HG02571 (cell line): Measurements from ENCODE around the gene GATAD2A.

Experiments
- ATAC-seq: cut with Tn5 transposase; IDR thresholded peaks from one replicate; pipeline ENCODE4 v1.9.1; 2021; ENCODE audit warnings: mild to moderate bottlenecking, moderate library complexity; ENCODE audit not compliant: unreplicated experiment

Gene GATAD2A

GRCh38 chr19:19421299-19421696 is 15.8 kb downstream of the GATAD2A start:
- no peak for ATAC-seq

- ATAC-seq = no peak
Observed at GRCh38 chr19:19422156-19422555, 16.7 kb downstream of the GATAD2A start.

- ATAC-seq = no peak
Observed at GRCh38 chr19:19423322-19423721, 17.8 kb downstream of the GATAD2A start.

GRCh38 chr19:19425170-19425875 is 19.8 kb downstream of the GATAD2A start:
- ATAC-seq = no peak

GRCh38 chr19:19426216-19426615 is 20.7 kb downstream of the GATAD2A start:
- ATAC-seq = no peak

- ATAC-seq = no peak
Observed at GRCh38 chr19:19426799-19427198, 21.3 kb downstream of the GATAD2A start.

- no peak for ATAC-seq
Observed at GRCh38 chr19:19427302-19427701, 21.8 kb downstream of the GATAD2A start.

GRCh38 chr19:19427944-19428343 is 22.5 kb downstream of the GATAD2A start:
- ATAC-seq = no peak

- ATAC-seq = no peak
Observed at GRCh38 chr19:19428746-19429145, 23.3 kb downstream of the GATAD2A start.

GRCh38 chr19:19429361-19429760 is 23.9 kb downstream of the GATAD2A start:
- no peak for ATAC-seq

GRCh38 chr19:19432732-19433131 is 27.3 kb downstream of the GATAD2A start:
- ATAC-seq = no peak

- no peak for ATAC-seq
Observed at GRCh38 chr19:19433666-19434213, 28.3 kb downstream of the GATAD2A start.

- no peak for ATAC-seq
Observed at GRCh38 chr19:19434483-19435045, 29.1 kb downstream of the GATAD2A start.

GRCh38 chr19:19436137-19436691 is 30.7 kb downstream of the GATAD2A start:
- ATAC-seq = no peak

- ATAC-seq = no peak
Observed at GRCh38 chr19:19438366-19439175, 33.1 kb downstream of the GATAD2A start.

GRCh38 chr19:19439176-19439482 is 33.7 kb downstream of the GATAD2A start:
- ATAC-seq = no peak

- ATAC-seq = no peak
Observed at GRCh38 chr19:19443283-19443682, 37.8 kb downstream of the GATAD2A start.

GRCh38 chr19:19443902-19444680 is 38.6 kb downstream of the GATAD2A start:
- ATAC-seq = no peak

- no peak for ATAC-seq
Observed at GRCh38 chr19:19444681-19445155, 39.2 kb downstream of the GATAD2A start.

GRCh38 chr19:19445288-19445687 is 39.8 kb downstream of the GATAD2A start:
- no peak for ATAC-seq
